ENCODE measurements around the gene SLIT3.

SLIT3 gene

DNA sequence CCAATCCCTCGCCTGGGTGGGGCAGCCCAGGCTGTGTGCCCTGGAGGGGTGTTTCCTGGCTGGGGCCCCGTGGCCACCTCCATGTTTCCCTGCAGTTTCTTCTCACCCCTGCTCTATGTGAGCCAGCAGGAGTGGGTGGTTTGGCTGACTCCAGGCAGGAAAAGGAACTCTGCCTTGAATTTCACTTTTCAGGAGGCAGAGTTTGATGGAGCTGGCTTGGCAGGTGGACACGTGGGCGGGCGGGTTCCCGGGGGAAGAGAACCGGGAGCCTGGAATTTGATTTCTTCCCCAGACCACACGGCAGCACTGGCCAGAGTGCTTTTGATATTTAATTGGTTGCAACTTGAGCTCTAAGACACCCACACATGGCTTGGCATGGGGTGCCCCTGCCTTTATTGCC, 601.9 kb downstream of the SLIT3 start:
- Histone ChIP-seq H3K4me3 (replicated peaks; ENCODE audit: insufficient read depth, low read length) (no peak overlapping the region), H3K27ac (replicated peaks) (no peak overlapping the region), H3K27me3 (ENCODE audit: insufficient read depth, poor library complexity, severe bottlenecking) (no peaks in the 10 kb centered on the region)
- TF ChIP-seq GABPA (IDR thresholded peaks at IDR 0.05; ENCODE audit: low read depth), result no peak
- TF ChIP-seq POLR2AphosphoS5 (IDR thresholded peaks at IDR 0.05; ENCODE audit: low read depth), result no peak
- no peak for TF ChIP-seq SPI1 (IDR thresholded peaks at IDR 0.05; ENCODE audit: borderline replicate concordance, low read depth)
- TF ChIP-seq CTCF (IDR thresholded peaks at IDR 0.05; ENCODE audit: insufficient read depth, low read length), result no peak
- TF ChIP-seq, protein P1, sequence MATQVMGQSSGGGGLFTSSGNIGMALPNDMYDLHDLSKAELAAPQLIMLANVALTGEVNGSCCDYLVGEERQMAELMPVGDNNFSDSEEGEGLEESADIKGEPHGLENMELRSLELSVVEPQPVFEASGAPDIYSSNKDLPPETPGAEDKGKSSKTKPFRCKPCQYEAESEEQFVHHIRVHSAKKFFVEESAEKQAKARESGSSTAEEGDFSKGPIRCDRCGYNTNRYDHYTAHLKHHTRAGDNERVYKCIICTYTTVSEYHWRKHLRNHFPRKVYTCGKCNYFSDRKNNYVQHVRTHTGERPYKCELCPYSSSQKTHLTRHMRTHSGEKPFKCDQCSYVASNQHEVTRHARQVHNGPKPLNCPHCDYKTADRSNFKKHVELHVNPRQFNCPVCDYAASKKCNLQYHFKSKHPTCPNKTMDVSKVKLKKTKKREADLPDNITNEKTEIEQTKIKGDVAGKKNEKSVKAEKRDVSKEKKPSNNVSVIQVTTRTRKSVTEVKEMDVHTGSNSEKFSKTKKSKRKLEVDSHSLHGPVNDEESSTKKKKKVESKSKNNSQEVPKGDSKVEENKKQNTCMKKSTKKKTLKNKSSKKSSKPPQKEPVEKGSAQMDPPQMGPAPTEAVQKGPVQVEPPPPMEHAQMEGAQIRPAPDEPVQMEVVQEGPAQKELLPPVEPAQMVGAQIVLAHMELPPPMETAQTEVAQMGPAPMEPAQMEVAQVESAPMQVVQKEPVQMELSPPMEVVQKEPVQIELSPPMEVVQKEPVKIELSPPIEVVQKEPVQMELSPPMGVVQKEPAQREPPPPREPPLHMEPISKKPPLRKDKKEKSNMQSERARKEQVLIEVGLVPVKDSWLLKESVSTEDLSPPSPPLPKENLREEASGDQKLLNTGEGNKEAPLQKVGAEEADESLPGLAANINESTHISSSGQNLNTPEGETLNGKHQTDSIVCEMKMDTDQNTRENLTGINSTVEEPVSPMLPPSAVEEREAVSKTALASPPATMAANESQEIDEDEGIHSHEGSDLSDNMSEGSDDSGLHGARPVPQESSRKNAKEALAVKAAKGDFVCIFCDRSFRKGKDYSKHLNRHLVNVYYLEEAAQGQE (IDR thresholded peaks at IDR 0.05; ENCODE audit: insufficient replicate concordance, low read depth), result no peak
- no peak for DNase-seq (ENCODE audit: low read depth in 1 of 2, low spot score in 1 of 2)

- no peaks in the 10 kb centered on the region for H3K27me3 ChIP-seq (ENCODE audit: insufficient read depth, poor library complexity, severe bottlenecking)
- no peak overlapping the region for H3K27ac ChIP-seq (replicated peaks)
- TF ChIP-seq CTCF (IDR thresholded peaks at IDR 0.05; ENCODE audit: insufficient read depth, low read length) (no peak), GABPA (IDR thresholded peaks at IDR 0.05; ENCODE audit: low read depth) (no peak), POLR2AphosphoS5 (IDR thresholded peaks at IDR 0.05; ENCODE audit: low read depth) (no peak), SPI1 (IDR thresholded peaks at IDR 0.05; ENCODE audit: borderline replicate concordance, low read depth) (no peak)
- TF ChIP-seq, protein P1 (IDR thresholded peaks at IDR 0.05; ENCODE audit: insufficient replicate concordance, low read depth), result no peak
- H3K4me3 ChIP-seq (replicated peaks; ENCODE audit: insufficient read depth, low read length), result no peak overlapping the region
- no peak for DNase-seq (ENCODE audit: low read depth in 1 of 2, low spot score in 1 of 2)
Observed at GRCh38 chr5:168697034-168697720, 603.8 kb downstream of the SLIT3 start.

- Histone ChIP-seq H3K27ac (replicated peaks) (no peak overlapping the region), H3K27me3 (ENCODE audit: insufficient read depth, poor library complexity, severe bottlenecking) (no peaks in the 10 kb centered on the region), H3K4me3 (replicated peaks; ENCODE audit: insufficient read depth, low read length) (no peak overlapping the region)
- DNase-seq (ENCODE audit: low read depth in 1 of 2, low spot score in 1 of 2), result no peak
- no peak for TF ChIP-seq POLR2AphosphoS5 (IDR thresholded peaks at IDR 0.05; ENCODE audit: low read depth)
- no peak for TF ChIP-seq GABPA (IDR thresholded peaks at IDR 0.05; ENCODE audit: low read depth)
- TF ChIP-seq CTCF (IDR thresholded peaks at IDR 0.05; ENCODE audit: insufficient read depth, low read length), result no peak
- TF ChIP-seq, protein P1 (IDR thresholded peaks at IDR 0.05; ENCODE audit: insufficient replicate concordance, low read depth), result no peak
- TF ChIP-seq SPI1 (IDR thresholded peaks at IDR 0.05; ENCODE audit: borderline replicate concordance, low read depth), result no peak
Observed at GRCh38 chr5:168696611-168697010, 604.3 kb downstream of the SLIT3 start.
